Activated CD8-positive, alpha-beta memory T cell treated with anti-CD3 and anti-CD28 coated beads, Interleukin-2, amount 50 U/mL, for 1 hour (primary cell): ENCODE results near the gene ERICH2.

Experiments used
- DNase-seq: peaks from one replicate; pipeline ENCODE4 v3.0.0-alpha.2; 2020; ENCODE audit errors: extremely low read depth

ERICH2 gene

DNA sequence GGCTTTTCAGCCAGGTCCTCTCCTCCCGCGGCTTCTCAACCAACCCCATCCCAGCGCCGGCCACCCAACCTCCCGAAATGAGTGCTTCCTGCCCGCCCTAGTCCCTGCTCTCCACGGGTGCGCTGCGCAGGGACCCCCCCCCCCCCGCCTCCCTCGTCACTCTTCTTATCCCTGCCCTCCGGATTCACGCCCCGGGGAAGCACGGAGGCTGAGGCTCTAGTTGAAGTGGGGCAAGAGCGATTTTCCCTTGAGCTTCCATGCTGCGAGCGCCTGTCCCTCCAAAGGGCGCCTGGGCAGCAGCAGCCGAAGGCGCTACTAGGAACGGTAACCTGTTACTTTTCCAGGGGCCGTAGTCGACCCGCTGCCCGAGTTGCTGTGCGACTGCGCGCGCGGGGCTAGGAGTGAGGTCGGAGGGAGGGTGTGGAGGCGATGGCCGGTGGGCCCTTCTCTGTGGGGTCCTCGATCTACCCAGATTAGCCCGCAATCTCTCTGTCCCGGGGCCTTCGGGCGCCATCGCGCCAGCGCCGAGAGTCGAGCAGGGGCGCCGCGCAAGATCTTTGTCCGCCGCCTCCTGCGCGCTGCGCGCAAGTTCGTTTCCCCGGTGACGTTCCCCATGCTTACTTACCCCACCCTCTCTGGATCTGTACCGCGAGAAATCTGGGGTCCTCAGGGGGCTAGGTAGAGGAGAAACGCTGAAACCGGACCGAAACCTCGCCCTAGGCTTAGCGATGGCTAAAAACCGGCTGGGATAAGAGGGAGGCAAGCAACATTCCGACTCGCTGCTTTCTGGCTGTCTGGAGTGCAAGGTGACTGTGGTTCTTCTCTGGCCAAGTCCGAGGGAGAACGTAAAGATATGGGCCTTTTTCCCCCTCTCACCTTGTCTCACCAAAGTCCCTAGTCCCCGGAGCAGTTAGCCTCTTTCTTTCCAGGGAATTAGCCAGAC is 47.2 kb downstream of the ERICH2 start:
- DNase-seq, result no peak

DNA sequence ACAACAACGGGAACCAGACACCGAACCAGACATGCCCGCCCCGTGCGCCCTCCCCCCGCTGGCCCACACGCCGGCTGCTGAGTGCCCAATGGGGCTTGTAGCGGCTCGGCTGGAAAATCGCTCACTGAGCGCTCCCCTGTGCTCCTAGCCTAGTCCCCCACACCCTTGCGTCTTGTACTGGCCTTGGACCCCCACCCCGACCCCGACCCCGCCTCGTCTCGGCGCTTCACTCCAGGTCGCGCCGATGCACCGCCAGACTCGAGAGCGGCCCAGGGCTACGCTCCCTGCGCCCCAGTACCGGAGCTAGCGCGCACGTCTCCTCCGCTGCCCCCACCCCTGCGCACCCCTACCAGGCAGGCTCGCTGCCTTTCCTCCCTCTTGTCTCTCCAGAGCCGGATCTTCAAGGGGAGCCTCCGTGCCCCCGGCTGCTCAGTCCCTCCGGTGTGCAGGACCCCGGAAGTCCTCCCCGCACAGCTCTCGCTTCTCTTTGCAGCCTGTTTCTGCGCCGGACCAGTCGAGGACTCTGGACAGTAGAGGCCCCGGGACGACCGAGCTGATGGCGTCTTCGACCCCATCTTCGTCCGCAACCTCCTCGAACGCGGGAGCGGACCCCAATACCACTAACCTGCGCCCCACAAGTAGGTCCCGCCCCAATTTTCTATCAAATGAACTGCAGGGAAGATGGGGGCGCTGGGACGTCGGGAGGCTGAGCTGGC is 48.0 kb downstream of the ERICH2 start:
- DNase-seq, result no peak

DNA sequence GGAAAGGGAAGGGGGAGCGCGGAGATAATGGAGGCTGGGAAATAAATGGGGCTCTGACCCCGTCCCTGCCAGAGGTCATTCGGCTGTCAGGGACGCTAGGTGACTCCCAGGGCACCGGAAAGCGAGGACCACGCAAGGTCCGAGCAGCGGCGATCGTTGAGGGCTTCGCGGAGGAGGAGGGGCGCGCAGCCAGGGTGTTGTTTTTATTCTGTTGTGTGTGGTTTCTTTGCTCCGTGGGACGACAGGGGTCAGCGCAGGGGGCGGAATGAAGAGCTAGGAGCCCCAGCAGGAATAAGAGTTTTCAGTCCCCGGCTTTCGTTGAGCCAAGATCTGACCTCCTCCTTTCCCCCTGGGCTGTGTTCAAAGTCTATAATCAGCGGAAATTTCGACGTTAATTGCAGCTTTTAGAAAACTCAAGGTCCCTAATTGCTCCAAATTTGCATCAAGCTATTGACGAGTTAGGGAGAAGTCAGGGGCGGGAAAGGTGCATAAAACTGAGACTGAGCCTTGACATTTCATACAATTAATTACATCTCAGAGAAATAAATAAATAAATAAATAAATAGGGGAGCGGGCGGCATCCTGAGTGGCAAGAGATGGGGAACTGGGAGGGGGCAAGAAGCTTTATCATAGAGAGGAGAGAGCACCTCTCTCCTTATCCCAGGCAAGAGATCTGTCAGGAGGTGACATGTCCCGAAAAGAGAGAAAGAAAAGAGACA is 48.7 kb downstream of the ERICH2 start:
- DNase-seq, result no peak

DNA sequence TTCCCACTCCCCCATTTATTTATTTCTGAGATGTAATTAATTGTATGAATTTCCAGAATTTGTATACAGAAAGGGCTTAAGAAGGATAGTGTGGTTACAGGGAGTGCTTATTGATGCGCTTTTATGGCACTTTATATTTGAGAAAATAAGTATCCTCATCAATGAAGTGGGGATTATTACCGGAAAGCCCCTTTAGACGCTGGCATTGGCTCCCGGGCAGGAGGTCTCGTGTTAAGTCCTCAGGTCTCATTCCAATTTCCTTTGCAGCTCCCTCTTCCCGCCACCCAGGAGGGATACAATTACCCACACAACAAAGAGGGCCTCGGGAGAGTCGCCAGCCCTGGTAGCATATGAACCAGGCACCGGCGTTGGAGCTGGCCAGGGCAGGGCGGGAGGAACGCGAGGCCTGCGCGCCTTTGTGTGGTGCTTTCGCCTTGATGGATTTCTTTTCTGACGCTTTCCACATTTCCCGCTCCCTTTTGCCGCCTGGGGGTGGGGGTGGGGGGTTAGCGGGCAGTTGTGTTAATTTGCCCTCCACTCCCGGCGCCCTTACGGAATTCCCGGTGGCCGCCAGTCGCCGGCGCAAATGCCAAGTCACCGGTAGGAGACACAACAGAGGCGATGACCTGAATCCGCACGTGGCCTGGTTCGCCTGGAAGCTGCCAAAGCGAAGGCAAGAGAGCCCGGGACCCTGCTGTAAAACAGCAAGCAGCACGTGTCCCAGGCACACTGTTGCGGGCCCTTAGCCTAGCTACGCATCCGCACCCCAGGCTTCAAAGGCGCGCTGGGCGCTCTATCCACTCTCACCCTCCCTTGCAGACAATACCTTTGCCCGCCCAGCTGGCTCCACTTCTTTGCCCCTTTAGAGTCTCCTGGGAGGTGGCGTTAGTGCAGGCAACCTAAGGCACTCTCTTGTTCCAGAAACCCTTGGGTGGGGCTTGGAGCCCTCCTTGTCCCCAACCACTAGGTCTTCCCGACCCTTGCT is 49.8 kb downstream of the ERICH2 start:
- DNase-seq, result no peak

DNA sequence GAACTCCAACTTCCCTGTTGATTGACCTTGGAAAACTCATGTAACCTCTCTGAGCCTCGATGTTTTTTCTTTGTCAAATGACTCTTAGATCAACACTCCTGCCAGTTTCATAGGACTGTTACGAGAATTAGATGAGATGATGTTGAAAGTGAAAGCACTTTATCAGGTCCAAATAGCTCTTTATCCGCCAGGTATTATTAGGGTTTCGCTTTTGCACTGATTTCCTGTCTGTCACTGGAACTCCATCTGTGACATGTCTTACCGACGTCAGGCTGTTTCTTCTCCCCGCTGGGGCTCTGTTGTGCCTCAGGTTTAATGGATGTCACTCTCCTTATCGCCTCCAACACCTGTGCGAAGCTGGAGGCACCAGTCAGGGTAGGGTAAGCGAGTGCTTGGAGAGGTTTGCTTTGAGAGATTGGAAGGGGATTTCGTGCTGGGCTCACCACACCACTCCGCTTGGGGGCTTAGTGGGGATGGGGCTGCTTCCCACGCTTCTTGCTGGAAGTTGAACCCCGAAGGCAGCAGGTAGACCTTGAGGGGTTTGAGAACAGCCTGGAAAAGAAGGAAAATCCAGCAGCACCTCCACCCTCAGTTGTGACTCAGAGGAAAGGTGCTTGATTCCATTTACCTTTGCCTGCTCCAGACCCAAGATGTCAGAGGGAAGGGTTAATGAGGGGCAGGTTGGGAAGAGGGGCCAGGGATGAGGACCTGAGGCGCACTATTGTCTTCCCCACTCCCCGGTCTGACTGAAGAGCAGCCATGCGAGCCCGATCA is 50.8 kb downstream of the ERICH2 start:
- DNase-seq, result no peak

DNA sequence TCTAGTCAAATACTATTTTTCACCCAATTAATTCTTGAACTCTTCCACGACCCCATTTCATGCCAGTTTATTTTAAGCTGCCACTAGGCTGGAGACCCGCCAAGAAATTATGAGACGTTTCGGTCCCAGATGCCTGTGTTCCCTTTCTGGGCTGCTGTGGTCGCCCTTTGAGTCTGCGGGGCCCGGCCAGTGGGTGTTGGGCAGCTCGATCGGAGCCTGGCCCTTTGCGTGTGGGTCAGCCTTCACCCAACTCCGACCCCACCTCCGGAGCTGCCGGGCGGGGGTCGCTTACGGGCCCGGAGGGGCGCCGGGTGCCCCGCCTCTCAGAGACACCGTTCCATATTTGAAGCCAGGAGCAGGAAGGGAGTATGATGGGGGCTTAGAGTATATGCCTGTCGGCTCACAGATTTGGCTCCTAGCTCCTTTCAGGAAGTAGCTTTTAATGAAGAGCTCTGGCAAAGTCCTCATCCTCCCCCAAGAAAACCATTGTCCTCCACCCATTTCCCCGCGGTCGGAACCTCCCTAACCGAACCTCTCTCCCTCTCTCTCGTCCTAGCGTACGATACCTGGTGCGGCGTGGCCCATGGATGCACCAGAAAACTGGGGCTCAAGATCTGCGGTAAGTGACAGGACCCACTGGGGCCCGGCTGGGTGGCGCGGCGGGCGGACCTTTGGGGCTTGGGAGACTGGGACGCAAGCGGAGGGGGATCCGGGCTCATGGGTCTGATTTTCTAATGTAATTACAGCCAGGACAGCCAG is 51.5 kb downstream of the ERICH2 start:
- DNase-seq, result no peak

DNA sequence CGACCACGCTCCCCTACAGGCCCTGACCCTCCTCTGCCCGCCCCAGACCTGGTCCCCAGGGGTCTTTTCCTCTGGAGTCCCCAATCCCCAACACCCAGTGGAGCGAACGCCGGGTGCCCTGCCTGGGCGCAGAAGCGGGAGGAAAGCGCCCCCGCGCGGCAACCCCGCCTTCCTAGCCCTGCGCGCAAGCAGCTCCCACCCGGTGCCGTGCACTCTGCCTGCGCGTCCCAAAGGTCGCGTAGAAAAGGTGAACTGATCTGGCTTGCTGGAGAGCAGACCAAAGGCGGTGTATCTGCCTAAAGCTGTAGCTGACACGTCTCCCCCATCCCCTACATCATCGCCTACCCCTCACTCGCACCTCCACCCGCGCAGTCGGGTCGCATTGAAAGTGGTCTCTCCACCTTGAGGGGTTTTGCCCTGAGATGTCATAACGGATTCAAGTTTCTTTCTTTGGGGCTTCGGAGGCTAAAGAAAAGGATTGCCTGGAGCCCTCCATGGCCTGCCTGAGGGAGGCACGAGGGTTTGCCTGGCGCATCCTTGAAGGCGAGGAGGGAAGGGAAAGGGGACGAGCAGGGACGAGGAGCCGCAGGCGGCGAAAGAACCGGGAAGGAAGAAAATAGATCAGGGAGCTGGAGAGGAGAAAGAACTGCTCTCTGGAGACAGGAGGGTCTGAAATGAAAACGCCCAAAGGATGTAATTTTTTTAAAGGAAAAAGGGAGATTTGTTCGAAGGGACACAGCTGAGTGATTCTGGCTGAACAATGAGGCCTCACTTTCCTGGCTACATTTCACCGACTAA is 52.3 kb downstream of the ERICH2 start:
- DNase-seq, result no peak

DNA sequence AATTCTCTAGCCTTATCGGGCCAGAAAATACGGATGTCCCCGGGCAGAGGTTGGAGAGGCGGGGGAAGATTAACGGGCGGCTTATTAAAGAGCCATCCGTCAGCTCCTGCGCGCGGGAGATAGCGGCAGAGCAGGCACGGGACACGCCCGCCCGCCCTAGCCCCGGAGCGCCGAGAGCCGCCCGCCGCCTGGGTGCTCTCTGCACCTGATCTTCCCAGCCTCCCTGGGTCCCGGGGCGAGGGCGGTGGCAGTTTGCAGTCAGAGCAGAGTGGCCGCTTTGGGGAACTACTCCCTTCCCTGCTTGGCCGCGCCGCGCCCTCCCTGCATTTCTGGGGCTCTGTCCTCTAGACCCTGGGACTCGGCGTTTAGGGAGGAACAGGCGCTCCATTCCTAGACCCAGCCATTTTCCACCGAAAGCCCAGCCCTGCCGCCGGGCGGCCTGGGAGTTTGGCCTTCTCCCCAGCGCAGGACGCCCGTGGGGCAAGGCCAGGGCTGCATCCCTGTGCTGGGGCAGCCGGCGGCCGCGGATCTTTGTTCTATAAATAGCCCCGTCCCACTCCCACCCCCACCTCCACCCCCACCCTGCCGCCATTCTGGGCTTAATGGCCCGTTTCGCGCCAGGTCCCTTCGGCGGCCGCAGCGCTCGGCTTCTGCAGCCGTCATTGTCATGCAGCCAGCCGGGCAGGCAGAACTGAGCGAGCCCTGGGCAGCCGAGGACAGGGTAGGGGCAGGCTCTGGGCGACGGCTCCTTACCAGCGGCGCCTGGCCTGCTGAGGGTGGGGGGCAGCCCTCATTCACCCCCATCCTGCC is 53.1 kb downstream of the ERICH2 start:
- DNase-seq, result no peak

DNA sequence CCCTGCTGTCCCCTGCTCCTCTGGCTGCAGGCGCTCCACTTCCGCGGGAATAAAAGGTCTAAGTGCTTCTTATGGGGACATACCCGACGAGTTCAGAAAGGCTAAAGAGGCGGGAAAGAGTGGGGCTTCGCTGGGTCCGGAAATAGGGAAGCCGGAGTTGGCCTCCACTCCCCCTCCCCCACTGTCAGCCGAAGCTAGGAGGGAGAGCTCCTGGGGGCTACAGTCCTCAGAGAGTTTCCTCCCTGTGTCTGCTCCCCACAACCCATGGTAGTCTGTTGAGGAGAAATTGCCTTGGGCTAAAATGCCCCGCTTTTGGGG is 53.7 kb downstream of the ERICH2 start:
- no peak for DNase-seq

DNA sequence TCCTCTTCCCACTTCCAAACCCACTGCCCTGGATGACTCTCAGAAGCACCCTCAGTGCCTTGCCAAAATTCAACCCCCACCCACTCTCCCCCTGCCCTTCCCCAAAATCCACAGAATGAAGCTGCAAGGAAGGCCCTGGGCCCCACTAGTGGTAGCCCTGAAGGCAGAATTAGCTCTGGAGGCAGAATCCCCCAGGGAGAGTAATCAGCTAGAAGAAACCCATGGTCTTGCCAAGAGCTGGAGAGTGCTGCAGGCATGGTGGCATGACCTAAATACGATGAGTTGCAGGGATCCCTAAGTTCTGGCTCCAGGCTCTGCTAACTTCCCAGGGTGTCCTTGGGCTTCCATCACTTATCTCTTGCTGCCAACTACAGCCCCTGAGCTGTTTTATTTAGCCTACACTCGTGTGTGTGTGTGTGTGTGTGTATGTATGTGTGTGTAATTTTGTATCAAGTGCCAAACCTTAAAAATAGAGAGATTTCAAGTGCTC is 54.4 kb downstream of the ERICH2 start:
- no peak for DNase-seq

DNA sequence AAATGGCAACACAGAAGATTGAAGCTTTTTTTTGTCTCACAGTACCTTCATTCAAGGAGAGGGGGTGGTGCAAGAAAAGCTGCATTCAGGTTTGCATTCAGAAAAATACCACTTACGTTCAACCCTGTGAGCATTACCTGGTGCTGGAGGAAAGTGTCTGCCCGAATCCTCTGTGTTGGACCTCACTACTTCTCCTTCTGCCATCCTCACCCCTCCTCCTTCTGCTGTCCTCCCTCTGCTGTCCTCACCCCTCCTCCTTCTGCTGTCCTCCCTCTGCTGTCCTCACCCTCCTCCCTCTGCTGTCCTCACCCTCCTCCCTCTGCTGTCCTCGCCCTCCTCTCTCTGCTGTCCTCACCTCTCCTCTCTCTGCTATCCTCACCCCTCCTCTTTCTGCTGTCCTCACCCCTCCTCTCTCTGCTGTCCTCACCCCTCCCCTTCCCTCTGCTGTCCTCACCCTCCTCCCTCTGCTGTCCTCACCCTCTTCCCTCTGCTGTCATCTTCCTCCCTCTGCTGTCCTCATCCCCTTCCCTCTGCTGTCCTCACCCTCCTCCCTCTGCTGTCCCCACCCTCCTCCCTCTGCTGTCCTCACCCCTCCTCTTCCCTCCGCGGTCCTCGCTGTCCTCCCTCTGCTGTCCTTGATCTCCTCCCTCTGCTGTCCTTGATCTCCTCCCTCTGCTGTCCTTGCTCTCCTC is 57.8 kb downstream of the ERICH2 start:
- no peak for DNase-seq

DNA sequence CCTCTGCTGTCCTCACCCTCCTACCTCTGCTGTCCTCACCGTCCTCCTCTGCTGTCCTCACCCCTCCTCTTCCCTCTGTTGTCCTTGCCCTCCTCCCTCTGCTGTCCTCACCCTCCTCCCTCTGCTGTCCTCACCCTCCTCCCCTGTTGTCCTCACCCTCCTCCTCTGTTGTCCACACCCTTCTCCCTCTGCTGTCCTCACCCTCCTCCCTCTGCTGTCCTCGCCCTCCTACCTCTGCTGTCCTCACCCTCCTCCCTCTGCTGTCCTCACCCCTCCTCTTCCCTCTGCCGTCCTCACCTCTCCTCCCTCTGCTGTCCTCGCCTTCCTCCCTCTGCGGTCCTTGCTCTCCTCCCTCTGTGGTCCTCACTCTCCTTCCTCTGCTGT is 58.3 kb downstream of the ERICH2 start:
- DNase-seq, result no peak

DNA sequence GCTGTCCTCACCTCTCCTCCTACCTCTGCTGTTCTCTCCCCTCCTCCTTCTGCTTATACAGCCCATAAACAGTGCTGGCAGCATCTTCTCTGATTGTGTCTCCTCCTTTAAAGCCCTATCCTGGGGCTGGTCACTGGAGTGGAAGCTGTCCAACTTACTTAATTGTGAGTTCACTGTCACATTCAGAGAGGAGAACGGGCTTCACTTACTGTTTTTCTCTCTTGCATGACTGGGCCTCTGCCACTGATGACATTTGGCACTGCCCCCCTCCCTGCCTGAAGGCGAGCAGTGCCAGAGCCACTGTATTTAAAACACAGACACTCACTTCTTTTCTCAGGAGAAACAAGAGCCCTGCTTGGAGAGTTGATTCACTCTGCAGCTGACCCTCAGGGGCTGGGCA is 58.9 kb downstream of the ERICH2 start:
- no peak for DNase-seq

DNA sequence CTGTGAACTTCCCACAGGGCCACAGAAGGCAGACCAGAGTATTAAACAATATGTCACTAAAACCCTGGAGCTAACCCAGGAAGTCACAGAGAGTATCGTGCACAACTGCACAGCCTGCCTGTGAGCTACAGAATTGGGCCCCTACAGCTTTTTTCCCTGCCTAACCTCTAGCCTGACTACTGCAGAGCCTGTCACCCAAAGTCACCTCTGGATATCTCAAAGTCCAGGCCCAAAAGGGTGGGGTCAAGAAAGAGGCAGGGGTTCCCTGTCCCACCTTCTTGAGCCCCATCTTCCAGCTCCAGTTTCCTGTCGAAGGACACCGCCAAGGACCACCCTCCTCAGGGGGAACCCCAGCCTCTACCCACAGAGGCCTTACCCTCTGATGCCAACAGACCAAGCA is 60.0 kb downstream of the ERICH2 start:
- no peak for DNase-seq

DNA sequence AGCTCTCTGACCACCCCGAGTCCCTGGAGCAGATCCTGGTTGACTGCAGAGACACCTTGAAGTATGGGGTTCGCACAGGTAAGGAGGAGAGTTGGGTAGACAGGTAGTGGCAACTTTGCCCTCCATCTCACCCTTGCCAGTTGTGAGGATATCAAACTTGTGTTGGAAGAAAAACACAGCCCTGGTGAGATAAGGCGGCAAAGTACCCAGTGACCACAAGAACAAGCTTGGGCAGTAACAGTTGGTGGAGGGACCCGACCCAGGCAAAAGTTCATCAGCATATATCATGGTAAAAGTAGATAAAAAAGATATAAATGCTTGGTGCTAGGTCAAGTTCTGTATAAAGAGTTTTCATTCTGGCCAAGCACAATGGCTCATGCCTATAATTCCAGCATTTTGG is 60.9 kb downstream of the ERICH2 start:
- no peak for DNase-seq

DNA sequence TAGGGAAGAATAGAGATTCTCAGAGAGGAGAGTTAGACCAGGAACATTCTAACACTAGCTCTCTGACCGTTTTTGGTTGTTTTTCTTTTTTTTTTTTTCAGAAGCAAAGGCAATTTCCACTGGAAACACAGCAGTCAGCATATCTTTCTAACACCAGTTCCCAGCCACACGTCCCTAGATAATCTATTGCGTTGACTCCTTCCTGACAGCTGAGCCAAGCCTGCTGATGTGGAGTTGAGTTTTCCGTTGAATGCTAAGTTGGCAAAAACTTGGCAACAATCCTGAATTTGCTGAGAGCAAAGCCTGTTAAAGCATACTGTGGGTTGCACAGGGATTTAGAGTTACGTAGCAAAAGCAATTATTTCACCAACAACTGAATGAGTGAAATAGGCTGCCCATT is 65.8 kb downstream of the ERICH2 start:
- no peak for DNase-seq

DNA sequence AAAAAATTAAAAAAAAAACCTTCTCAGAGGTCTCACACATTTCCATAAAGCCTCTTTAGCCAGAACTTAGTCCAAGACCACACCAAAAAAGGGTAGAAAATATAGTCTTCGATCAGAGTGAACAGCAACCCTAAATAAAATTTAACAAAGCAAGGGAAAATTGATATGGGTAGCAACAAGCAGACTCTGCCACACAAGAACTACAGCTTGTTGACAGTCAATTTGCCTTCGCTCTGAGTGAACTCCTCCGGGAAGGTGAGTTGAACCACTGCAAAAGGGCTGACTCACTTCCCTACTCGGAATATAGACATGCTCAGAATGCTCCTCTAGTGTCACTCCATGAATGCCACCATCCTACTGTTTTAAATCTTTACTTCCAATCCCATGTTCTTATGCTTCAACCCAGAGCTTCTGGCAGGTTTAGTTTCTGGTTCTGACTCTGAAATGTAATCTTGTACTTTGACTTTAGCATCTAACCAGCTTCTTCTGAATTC is 70.6 kb downstream of the ERICH2 start:
- DNase-seq, result no peak
